Prostate gland (tissue), 2 donors: ENCODE measurements around the gene PARD6A.

Experiments
- CTCF ChIP-seq, 4 experiments: fragments of 200-600 bp in 2 of 4; fragments of 450-650 bp in 2 of 4; sonication (generic) in 2 of 4; IDR thresholded peaks; 1 replicate in 3 of 4; 2 replicates in 1 of 4; pipeline ENCODE4 v1.5.1; 2016 to 2019; ENCODE audit warnings: antibody characterized with exemption in 4 of 4, mild to moderate bottlenecking in 2 of 4, moderate library complexity in 2 of 4
- POLR2A ChIP-seq: fragments of 450-650 bp; IDR thresholded peaks from one replicate; pipeline ENCODE4 v1.6.1; 2016; ENCODE audit warnings: antibody characterized with exemption, mild to moderate bottlenecking
- POLR2AphosphoS5 ChIP-seq: sonication (generic); formaldehyde crosslinking; IDR thresholded peaks from one replicate; pipeline ENCODE4 v1.6.1; 2017; ENCODE audit warnings: antibody characterized with exemption

- no peak for TF ChIP-seq POLR2A
- TF ChIP-seq CTCF (IDR thresholded peaks at IDR 0.05): no peak
- no peak for TF ChIP-seq POLR2AphosphoS5
Measured at GRCh38 chr16:67655363-67655762, 5.4 kb upstream of the PARD6A start.
